NCI-H187 treated with DMSO at 0.1 percent for 48 hours (cell line): Measurements from ENCODE around the gene AQP12B.

Experiments used
- DNase-seq: peaks from one replicate; lab custom pipeline; 2025; lab: John Stamatoyannopoulos, UW

Gene AQP12B

DNA sequence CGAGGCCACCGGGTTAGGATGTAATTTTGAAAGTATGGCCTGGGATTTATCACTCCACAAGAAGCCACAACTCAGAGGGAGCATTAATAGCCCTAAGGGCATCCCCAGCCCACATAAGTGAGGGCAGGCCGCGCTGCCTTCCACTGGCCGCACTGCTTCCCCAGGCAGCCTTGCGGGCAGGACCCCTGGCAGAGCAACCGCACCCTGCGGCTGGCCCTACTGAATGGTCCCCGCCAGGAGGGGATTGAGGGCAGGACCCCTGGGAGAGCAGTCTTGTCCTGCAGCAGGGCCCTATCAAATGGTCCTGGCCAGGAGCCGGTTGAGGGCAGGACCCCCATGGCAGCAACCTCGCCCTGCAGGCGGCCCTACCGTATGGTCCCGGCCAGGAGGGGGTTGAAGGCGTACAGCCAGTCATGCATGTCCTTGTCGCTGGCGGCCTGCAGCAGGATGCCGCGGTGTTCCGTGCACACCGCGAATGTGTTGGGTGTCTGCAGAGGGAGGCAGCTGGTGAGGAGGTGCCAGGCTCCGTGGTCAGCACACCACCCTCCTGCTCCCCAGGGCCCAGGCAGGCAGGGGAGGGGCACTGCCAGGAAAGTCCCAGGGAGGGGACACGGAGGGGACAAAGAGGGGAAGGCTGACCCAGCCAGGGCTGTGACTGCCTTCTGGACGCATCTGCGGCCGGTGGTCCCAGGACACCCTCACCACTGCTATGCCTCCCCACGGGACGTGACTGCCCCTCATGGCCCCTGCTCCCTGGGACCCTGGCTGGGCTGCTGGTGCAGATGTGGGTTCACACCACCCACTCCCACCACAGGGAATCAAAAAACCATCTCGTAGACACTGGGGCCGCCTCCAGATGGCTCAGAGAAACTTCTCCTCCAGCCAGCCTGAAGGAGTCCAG lies 35.2 kb upstream of the AQP12B start:
- no peak for DNase-seq

DNA sequence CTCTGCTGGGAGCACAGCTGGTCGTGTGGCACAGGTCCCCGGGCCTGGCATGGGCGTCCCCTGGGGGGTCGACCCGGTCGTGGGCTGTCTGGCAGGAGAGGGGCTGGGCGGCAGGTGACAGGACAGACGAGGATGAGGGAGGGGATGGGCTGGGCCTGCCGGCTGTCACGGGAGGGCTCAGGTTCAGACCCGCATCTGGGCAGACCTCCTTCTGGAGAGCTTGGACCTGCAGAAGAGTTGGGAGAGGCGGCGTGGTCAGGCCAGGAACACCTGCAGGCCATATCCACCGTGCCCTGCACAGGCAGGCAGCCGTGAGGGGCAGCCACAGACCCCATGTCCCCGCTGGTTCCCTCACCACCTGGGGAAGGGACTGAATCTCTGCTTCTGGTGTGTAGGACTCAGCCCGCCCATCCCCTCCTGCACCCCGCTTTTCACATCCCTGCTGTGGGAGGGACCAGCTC lies 34.5 kb upstream of the AQP12B start:
- no peak for DNase-seq

DNA sequence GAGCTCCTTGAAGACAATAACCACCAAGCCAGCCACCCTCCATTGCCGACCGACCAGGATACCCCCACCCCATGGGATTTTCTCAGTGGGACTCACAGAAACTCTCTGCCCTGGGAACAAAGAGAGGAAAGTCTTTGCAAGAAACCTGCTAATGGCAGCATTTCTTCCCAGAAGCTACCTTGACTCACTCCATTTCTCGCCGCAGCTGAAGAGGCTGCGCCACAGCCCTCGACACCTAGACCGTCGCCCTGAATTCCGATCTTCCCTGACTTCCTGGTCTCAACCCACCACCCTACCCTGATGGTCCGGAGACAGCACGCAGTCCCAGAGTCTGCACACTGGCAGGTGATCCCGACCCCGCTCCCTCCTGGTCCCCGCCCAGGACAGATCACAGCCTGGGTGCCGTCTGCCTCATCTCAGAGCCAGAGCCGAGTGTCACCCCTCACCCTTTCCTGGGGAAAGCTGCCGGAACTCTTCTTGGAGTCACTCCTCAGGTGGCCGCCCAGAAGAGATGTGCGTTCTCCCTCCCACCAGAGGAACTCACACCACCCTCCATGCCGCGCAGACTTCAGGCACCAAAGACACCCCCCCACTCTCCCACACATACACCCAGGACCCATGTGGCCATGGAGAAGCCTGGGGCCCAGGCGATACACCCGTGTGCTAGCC lies 33.6 kb upstream of the AQP12B start:
- DNase-seq: no peak

DNA sequence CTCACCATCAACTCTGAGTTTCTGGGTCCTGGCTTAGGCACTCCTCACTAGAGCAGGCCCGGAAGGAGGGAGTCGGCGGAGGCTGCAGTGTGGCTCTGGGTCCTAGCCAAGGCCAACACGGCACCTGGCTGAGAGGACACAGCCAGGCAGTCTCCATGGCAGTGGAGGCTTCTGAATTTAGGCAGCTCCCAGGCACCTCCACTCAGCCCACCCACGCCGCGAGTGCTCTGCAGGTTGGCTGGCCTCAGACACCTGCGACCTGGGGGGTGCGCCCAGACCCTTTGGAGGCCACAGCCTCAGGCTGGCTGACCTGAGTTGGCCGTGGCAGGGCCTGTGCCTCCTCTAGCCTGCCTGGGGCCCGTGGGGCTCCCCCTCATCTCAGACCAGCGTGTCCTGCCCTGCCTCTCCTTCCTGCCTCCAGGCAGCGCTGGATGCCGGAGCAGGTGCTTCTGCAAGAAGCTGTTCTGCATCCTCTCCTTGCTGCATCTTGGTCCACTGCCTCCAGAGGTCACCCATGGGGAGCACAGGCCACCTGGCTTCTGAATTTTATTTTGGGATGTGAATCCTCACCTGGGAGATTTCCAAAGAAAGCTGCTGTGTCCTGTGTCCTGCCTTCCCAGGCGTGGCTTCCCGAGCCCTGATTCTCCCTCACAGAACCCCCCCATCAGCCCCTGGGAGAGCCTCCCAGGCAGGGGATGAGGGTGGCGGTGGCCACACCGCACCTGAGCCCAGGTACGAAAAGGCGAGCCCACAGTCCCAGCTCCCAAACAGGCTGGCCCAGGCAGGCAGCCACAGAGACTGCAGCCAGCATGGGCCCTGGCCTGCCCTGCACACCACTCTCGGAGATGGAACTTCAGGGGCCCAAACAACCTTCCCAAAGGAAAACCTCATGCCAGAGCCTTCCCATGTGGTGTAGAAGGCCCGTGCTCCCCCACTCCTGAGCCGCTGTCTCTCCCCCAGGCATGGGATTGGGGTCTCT lies 32.4 kb upstream of the AQP12B start:
- no peak for DNase-seq

DNA sequence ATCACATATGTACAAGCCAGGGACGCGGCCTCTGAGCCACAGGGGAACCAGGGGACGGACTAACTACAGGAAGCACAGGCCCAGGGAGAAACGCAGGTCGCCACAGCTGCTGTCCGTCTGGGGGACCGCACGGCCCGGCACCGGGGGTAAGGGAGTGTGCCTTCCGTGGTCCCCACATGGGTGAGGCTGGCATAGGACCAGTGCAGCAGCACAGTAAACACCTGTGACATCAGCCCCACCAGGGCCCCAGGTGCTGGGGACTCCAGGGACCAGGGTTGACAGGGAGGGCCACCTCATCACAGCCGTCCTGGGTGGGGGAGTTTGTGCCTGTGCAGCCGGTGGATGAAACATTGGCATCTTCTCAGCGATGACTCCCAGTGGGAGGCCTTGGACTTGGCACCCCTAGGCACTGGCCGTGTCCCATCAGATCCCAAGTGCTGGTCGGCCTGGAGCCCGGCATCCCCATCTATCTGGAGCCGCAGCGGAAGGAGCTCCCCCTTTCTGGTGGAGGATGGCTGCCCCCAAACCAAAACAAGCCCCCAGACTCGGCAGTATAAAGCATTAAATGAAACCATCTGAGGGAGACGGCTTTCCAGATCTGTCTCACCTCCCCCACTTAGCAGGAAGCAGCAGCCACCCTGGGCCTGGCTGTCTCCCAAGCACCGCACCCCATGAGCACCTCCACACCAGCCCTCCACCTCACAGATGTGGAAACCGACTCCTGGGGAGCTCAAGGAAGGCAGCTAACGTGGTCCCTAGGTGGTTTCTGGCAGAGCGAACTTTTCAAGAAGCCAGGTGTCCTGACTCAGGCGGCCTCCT lies 31.5 kb upstream of the AQP12B start:
- no peak for DNase-seq

DNA sequence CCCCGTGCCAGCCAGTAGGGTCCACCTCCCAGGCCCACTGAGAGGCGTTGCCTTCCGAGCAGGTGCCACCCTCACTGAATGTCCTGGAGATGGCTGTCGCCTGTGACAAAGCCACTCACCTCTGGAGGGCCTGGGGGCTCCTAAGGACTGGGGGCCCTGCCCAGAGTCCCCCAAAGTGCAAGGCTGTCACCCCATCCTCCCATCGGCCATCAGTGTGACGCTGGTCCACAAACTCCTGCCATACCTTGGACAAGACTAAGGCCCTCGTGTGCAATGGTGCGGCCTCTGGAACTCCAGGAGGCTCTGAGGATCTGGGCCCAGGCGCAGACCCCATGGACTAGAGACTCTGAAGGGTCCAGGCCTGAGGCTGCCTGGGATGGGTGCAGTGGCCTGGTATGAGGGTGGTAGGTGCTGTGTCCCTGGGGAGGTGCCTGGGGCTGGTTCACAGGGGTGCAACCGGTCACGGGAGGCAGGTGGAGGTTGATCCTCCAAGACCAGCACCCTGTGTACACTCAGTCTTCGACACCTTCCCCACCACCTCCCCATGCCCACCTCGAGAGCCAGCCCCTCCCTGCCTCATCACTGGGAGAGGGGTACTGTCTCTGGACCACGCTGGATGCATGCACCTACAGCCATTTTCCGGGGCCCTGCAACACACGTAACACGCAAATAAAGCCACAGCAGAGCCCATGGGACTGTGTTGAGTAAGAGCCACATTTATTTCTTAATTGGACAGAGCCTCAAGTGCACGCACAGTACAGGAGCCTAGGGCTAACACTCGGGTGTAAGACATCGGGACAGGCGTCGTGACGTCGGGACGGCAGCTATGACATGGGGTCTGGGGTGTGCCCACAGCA lies 30.6 kb upstream of the AQP12B start:
- DNase-seq: no peak

DNA sequence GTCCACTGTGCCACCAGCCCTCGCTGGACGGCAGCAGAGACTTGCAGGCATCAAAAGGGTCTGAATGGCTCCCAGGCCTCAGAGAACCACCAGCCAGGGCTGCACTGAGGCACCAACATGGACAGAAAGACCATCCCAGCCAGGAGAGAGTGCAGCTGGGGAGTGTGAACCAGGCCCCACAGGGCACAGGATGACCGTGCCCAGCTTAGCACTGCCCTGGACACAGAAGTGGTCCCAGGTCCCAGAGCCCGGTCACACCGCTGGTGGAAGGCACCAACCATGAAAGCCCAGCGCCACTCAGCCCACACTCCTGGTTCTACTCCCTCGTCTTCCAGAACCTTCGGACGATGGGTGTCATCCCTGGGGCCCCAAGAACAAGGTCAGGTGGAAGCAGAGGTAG lies 29.4 kb upstream of the AQP12B start:
- DNase-seq: no peak

DNA sequence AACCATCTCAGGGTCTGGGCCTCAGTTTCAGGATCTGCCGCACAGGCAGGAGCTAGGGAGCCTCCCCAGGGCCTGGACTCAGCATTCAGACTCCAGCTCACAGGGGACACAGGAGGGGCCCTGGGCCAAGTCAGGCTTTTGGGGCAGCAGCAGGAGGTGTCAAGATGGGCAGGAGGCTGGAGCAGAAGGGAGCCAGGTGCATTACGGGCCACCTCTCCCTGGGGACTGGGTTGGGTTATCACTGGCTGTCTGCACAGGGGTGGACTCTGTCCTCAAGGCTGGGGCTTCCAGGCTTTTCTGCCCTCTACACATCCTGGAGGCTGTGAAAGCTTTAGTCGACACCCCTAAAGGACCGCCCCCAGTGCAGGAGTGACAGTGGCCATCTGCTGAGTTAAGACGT lies 29.0 kb upstream of the AQP12B start:
- DNase-seq: no peak

DNA sequence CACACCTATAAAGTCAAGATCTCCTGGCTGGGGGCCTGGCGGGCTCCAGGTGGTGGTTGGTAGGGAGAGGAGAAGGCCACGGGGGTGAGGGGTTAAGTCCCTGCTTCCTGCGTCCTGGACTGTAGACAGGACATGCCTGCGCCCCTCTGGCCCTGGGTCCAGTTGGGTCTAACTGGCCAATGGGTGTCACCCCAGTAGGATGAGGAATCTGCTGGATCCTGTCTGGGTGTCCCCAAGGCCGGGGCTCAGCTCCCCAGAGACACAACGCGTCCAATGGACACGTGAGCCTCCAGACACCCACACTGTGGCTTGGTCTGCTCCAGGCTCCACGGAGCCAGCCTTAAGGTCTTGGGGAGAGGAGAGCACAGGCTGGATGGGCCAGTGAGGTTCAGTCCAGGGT lies 28.6 kb upstream of the AQP12B start:
- DNase-seq: no peak

DNA sequence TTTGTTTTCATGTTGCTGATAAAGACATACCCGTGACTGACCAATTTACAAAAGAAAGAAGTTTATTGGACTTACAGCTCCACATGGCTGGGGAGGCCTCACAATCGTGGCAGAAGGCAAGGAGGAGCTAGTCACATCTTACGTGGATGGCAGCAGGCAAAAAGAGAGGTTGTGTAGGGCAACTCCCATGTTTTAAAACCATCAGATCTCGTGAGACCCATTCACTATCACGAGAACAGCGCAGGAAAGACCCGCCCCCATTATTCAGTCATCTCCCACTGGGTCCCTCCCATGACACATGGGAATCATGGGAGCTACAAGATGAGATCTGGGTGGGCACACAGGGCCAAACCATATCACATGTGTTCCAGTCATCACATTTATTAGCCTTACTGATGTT lies 25.8 kb upstream of the AQP12B start:
- no peak for DNase-seq

DNA sequence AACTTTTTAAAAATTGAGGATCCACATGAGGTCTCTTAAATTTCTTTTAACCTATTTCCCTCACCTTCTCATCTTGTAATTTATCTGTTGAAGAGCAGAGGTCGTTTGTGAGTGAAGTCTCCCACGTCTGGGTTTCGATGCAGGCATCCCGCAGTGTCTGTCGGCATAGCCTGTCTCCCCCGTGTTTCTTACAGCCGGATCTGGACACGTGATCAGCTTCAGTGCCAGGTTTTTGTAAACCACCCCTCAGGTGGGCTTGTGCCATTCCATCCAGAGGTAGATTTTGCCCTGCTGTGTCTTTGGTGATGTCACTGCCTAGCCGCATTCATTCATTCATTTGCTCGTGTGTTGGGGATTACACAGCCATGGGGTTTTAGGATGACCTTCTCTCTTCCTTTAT lies 25.1 kb upstream of the AQP12B start:
- DNase-seq: no peak

DNA sequence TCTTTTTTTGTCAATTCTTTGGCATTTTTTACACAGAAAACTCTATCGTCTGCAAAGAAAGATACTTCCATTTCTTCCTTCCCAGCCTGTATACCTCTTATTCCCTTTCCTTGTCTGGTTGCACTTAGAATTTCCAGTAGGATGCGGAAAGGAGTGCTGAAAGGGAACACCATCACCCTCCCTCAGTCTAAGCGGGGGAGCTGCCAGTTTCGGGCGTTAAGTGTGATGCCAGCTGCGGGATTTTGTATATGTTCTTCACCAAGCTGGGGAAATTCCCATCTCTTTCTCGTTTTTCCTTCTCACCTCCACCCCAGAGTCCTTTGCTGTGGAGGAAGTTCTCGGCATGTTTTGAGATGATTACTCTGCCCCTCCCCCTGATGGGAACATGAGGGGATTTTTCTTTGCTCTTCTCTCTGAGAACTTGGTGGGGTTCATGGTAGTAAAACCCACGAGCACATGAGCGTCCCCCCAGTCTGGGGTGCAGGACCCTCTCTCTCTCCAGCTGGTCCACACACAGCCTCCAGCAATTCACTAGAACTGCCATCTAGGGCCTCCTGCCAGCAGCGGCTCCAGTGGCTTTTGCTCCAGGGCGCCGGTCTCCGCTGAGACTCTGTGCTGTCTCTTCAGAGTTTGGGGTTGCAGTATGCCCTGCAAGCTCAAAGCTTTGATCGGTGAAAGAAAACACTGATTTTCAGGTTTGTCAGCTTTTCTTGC lies 24.5 kb upstream of the AQP12B start:
- DNase-seq: no peak

DNA sequence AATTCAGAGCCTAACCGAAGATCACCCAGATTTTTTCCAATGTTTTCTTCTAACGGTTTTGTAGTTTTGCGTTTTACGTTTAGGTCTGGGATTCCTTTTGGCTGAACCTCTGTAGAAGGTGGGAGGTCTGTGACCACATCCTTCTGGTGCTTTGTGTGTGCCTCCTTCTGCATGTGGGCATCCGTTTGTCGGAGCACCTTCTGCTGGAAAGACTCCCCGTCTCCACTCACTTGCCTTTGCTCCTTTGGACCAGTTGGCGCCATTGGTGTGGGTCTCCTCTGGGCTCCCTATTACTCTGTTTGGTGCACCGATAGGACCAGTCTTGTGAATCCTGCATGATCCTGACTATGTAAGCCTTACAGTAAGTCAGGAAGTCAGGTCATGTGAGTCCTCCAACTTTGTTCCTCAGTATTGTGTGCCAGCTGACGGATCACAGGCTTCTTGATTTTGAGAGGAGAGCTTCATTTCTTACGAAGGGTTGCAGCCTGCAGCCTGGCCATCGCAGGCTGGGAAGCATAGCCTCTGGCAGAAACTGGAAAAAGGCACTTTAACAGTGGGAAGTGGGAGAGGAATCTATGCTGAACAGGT lies 22.6 kb upstream of the AQP12B start:
- DNase-seq: no peak

DNA sequence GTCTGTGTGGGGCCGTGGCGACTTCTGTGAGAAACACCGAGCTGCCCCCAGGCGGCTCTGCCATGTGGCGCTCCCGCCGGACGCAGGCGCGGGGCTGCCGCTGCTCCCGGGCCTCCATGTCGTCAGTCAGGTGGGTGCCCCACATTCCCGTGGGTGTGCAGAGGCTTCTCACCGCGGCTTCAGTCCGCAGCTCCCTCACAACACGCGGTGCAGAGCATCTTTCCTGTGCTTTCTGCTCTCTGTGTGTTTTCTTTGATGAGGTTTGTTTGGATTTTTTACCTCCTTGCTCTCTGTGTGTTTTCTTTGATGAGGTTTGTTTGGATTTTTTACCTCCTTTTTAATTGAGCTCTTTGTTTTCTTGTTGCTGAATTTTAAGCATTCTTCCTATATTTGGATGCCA lies 22.0 kb upstream of the AQP12B start:
- no peak for DNase-seq

DNA sequence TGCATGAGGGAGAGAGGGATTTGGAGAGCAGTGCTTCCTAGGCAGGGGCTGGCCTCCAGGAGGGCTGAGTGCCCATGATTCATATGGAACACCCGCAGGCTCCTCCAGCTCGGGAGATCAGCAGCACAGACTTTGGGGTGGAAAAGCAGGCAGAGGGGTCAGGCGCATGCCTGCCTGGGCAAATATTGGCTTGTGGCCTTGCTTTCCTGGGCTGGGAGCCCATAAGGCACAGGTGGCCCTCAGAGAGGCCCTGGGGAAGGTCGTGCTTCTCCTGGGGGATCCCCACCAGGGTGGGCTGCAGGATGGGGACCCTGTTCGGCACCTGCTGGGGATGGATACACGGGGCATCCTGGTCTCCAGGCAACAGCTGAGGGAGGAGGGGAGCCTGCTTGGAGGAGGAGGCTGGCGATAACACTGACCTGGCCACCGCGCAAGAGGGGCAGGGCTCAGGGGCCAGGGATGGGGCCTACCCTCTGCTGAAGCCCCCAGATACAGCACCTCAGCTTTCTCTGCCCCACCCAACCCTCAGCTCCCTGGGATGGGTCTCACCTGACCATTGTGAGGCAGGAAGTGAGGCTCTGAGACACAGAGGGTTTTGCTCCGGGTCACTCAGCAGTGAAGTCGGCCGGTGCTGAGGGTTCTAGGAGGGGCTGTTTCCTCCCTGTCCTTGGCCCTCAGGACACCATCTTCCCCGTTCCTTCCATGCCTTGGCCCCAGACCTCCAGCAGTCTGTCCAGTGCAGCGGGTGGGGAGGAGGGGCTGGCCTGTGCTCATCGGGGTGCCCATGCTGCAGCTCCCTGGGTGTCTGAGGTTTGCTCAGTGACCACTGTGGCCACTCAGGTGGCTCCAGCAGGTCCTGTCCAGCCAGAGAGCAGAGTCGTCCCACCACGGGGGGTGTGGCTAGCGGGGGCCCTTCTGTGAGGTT lies 21.0 kb upstream of the AQP12B start:
- DNase-seq: no peak

DNA sequence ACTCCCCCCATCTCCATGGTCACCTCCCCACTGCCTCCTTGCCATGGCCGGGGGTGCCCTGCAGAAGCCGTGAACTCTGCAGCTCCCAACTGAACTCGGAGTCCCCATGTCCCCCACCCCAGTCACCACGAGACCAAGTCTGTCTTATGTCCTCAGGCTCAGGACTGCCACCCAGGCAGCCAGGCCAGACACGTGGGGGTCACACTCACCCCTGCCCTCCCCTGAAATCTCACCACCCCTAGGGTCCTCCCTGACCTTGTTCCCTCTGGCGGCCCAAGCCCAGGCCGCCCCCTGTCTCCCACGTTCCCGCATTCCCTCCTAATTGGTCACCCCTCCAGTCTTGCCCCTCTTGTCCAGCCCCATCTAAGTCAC lies 19.9 kb upstream of the AQP12B start:
- DNase-seq: no peak

DNA sequence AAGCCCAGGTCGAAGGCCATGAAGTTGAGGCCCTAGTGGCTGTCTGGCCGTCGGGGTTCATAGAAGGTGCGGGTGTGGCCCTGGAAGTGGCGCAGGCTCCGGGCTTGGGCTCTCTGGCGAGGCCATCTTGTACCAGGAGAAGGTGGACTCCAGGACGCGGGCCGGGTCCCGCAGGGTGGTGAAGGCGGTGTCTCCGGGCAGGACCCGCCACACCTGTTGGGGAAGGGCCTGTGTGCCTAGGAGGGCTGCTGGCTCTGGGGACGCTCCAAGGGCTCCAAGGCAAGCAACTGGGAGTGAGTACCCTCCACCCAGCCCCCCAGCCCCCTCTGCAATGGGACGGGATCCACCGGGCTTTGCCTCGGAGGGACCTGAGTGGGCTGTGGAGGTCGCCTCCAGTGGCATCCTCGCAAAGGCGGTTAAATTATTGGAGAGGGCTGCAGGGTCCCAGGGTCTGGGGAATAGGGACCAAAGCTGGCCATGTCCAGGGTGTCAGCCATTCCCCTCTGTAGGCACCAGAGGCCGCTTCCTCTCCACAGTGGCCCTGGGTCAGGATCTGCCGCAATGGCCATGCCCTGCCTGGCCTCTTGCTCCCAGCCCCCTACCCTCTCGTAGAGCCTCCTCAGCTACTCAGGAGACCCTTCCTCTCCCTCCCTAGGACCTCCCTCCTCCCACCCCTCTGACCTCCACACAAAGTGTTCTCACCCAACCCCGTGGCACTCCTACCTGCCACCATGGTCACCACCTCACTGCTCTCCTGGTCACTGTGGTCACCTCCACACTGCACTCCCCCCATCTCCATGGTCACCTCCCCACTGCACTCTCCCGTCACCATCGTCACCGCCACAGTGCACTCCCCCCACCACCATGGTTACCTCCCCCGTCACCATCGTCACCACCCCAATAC lies 19.3 kb upstream of the AQP12B start:
- no peak for DNase-seq
